Measurements from ENCODE around the gene SMIM9. TPM values are rescaled to one million over a fixed set of nuclear protein-coding genes. Genes with fewer than 3 reads are reported as not detected.

The SMIM9 gene
- total and polyA plus RNA-seq, 8 donors = not detected

GRCh38 chrX:154850957-154851611, 16.6 kb upstream of the SMIM9 start:
- TF ChIP-seq POLR2A (IDR thresholded peaks at IDR 0.05) (no peak), EP300 (IDR thresholded peaks at IDR 0.05) (no peak), POLR2AphosphoS5 (IDR thresholded peaks at IDR 0.05) (no peak), CTCF (IDR thresholded peaks at IDR 0.05) (no peak)
- DNase-seq = no peak
- Histone ChIP-seq H3K27ac (no peak overlapping the region), H3K9me3 (peaks cover 0 to 8% (median 0%) of the 10 kb centered on the region in 4 donors), H3K36me3 (peaks cover 0 to 4% (median 0%) of the 10 kb centered on the region in 4 donors), H3K4me3 (no peak overlapping the region), H3K4me1 (no peaks in the 10 kb centered on the region), H3K27me3 (no peaks in the 10 kb centered on the region)
- WGBS, 5 donors = 86 to 100% (median 92%) methylated on average over 1 of the region's 1 CpG
- intact Hi-C loops (cut with DNase I; ENCODE audit: low total_unique reads) = no loop called here

GRCh38 chrX:154840856-154841255, 6.4 kb upstream of the SMIM9 start:
- Histone ChIP-seq H3K4me3 (no peak overlapping the region), H3K9me3 (no peaks in the 10 kb centered on the region), H3K27ac (no peak overlapping the region), H3K36me3 (no peaks in the 10 kb centered on the region), H3K4me1 (no peaks in the 10 kb centered on the region), H3K27me3 (no peaks in the 10 kb centered on the region)
- DNase-seq = peak in 1 of 2 donors; percentile 55
- TF ChIP-seq POLR2AphosphoS5 (IDR thresholded peaks at IDR 0.05) (no peak), POLR2A (IDR thresholded peaks at IDR 0.05) (no peak), CTCF (IDR thresholded peaks at IDR 0.05) (peak in 2 of 7 experiments; percentile 39 to 40), EP300 (IDR thresholded peaks at IDR 0.05) (no peak)
- intact Hi-C loops (cut with DNase I; ENCODE audit: low total_unique reads) = no loop called here
- 91 to 94% (median 94%) methylated on average over 2 of the region's 2 CpGs for WGBS, 5 donors

- Histone ChIP-seq H3K9me3 (no peaks in the 10 kb centered on the region), H3K27ac (no peak overlapping the region), H3K36me3 (no peaks in the 10 kb centered on the region), H3K4me3 (no peak overlapping the region), H3K27me3 (no peaks in the 10 kb centered on the region), H3K4me1 (no peaks in the 10 kb centered on the region)
- intact Hi-C loops (cut with DNase I; ENCODE audit: low total_unique reads) = no loop called here
- 61 to 81% (median 75%) methylated on average over 1 of the region's 1 CpG for WGBS, 5 donors
- DNase-seq = no peak
- no peak for TF ChIP-seq CTCF (IDR thresholded peaks at IDR 0.05)
- TF ChIP-seq POLR2AphosphoS5 (IDR thresholded peaks at IDR 0.05) = no peak
- TF ChIP-seq EP300 (IDR thresholded peaks at IDR 0.05) = no peak
- TF ChIP-seq POLR2A (IDR thresholded peaks at IDR 0.05) = no peak
These were observed 1.7 kb upstream of the SMIM9 start for GRCh38 chrX:154836163-154836562.

GRCh38 chrX:154833746-154834274, 652 bp downstream of the SMIM9 start:
- H3K36me3 ChIP-seq = no peaks in the 10 kb centered on the region
- H3K4me3 ChIP-seq = no peak overlapping the region
- TF ChIP-seq POLR2A (IDR thresholded peaks at IDR 0.05) (no peak), CTCF (IDR thresholded peaks at IDR 0.05) (no peak), EP300 (IDR thresholded peaks at IDR 0.05) (no peak)
- WGBS, 5 donors = 62 to 87% (median 85%) methylated on average over 3 of the region's 3 CpGs
- intact Hi-C loops (cut with DNase I; ENCODE audit: low total_unique reads) = no loop called here
- H3K27ac ChIP-seq = no peak overlapping the region
- H3K27me3 ChIP-seq = no peaks in the 10 kb centered on the region
- DNase-seq = no peak
- no peaks in the 10 kb centered on the region for H3K4me1 ChIP-seq
- no peaks in the 10 kb centered on the region for H3K9me3 ChIP-seq

Measured in stomach (tissue), 9 donors.